Stimulated activated CD4-positive, alpha-beta T cell treated with anti-CD3 and anti-CD28 coated beads, Interleukin-1b, Interleukin-23, amount 100 ng/mL, for 24 hours (primary cell): ENCODE data around the gene JAKMIP1.

ENCODE experiments used
- DNase-seq, 4 experiments: peaks; one replicate each; pipeline ENCODE4 v3.0.0-alpha.2; 2020; ENCODE audit warnings: low read depth in 4 of 4, low spot score in 1 of 4

JAKMIP1 gene

DNA sequence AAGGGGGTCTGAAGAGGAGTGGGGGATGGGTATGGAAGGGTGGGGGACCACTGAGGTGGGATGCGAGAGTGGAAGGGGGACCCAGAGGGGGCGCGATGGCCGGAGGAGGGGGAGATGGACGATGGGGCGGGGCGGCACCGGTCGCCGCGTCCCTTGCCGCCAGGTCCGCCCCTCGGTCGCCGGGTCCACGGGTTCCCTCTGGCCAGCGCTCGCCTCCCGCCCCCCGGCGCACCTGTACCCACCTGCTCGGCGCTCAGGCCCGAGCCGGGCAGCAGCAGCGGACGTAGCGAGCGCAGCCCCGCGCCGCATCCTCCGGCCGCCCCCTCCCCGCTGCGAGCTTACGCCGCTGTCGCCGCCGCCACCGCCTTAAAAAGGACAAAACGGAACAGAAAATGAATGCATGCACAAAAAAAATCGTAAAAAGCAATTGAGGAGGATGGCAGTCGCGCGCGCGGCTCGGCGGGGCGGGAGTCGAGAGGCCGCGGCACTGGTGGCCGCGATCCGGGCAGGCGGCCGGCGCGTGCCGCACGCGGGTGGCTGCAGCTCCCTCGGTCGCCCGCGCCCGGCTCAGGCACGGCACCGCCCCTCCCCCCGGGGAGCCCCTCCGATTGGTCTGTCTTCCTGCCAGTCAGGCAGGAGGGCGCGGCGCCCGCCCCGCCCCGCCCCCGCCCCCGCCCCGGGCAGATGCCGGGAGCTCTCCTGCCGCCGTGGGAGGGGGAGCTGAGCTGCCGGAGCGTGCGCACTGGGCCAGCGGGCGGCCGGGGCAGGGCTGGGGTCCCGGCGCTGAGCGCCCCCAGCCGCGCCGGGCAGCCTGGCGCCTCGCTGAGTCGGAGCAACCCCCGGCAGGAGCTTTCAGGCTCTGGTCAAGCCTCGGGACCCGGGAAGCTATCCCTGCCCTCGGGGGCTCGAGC is at the start of gene JAKMIP1:
Gene JAKMIP1, minus strand, starts transcription at position 539 of the 911 bp plus-strand sequence. CDS start 87,699 bp downstream, outside the sequence.
- DNase-seq = peak; percentile 68 to 81 (median 74)

DNA sequence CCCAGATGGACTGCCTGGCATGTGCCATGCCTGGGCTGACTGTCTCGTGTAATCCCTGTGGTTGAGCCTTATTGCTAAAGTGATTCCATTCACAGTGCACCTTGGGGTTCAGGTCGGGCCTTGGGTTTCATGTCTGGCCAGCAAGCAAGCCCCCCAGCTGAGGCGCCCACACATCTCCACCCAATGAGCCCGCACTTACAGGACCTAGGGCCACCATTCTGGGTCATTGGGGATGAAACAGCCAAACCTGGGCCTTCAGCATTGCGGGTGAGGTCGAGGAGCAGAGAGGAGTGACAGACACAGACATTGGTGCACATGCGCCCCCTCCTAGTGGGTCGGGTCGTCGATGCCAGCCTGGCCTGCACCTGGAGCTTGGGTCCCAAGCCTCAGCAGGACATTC is 48.0 kb upstream of the JAKMIP1 start:
- DNase-seq = no peak

DNA sequence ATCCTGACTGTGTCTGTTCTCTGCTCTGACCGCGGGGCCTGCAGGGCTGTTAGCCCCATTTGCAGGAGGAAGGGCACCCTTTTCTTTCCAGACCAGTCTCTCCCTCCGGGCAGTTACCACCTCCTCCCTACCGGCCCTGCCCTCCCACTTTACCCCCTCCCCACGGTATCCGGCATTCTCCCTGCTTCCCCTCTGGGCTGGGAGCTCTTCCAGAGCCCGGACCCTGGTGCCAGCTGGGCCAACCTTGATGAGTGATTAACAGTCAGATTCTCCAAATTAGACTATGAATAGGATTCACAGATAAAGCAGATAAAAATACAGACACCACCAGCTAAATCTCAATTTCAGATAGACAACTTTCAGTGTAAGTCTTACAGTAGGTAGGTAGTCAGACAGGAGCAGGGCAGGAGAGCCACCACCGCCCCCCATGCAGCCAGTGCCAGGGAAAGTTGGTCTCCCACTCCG is 45.9 kb upstream of the JAKMIP1 start:
- DNase-seq = no peak

DNA sequence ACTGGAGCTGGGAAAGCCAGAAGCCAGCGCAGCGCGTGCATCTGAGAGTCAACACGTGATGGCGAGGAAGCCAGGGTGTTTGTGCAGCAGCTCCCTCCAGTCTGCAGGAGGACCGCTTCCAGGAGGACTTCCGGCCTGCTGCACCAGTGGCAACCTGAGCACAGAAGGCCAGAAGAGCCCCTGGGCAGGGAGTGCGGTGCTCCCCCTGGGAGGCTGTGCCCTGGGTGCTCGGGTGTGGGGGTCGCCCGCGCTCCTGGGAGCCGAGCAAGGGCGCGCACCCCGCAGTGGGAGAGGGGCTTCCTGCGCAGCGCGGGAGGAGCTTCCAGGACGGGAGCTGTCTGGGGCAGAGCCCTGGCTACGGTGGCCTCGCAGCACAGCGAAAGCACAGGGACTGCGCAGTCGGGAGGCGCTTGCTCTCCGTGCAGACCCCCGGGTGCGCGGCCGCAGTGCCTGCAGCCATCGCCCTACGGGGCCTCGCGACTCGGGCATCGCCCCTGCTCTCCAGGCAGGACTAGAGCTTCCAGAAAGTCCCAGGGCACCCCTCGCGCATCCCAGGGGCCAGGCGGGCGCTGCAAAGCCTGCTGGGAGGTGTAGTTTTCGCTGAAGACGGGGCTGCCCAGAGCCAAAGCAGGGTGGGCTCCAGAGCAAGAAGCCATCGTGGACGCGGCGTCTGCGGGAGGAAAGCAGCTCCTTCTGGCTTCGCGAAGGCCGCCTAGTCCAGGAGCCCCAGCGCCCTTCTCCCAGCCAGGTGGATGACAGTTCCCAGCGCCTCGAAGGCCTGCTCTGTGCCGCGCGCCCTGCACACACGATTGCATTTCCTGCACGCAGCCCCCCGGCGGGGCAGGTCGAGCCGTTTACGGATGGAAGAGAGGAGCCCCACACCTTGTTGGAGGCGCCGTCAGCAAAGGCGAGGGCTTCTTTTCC is 45.2 kb upstream of the JAKMIP1 start:
- no peak for DNase-seq

DNA sequence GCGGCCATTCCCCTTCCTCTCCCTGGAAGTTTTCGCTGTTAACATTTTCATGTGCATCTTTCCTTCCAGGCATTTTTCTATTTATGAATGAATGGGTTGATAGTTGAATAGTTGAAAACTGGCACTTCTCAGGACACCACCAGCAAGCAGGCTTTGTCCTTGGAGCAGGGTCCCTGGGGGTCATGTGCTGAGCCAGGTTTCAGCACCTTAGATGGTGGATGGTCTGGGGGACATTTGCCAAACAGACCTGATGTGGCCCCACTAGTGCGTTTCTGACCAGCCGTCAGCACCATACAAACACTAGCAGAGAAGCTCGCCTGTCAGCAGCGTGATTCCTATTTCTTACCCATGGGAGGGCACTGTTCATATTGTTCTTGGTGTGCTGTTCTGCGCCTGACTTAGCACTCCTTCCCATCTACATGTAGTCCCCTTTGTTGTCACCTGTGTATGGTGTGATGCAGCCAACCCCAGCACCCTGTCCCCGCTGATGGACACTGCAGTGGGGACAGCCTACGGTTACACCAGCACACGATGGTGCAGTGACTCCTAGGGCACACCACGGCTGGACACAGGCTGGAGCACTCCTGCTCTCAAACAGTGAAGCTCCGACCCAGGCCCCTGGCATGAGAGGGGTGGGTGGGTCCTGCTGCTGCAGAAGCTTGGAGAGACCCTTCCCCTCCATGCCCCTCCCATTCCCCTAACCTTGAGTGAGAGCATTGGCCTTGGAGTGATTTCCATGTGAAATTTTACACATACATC is 42.1 kb upstream of the JAKMIP1 start:
- DNase-seq = no peak

DNA sequence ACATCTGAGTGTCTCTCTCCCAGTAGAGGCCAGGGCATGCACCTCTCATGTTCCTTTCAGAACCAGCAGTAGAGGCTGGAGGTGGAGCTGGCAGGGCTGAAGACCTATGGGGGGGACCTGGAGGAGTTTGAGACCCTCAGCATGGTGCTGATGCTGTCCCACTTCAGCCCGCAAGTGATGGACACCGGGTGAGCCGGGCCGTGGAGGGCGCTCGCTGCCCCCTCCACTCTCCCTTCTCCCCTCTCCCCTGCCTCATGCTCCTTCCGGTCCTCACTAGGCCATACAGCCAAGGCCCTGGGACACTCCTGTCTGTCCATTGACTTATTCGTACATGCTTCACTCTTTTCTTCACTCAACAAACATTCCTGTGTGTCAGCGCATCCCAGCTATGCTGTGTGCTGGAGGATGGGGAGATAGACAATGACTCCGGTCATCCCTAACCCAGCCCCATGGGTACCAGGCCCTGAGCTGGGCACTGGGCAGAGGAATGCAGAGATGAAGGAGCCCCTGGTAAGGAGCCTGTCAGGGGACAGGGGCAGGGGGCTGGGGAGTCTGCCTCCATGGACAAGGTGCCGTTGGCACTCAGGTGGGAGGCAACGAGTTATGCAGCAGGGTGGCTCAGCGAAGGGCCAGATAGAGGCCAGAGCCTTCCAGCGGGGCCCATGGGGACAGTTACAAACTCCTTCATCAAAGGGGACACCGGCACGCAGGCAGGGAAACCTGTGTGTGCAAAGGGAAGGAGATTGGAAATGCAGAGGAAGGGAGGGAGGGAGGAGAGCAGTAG is 40.9 kb upstream of the JAKMIP1 start:
- DNase-seq = no peak

DNA sequence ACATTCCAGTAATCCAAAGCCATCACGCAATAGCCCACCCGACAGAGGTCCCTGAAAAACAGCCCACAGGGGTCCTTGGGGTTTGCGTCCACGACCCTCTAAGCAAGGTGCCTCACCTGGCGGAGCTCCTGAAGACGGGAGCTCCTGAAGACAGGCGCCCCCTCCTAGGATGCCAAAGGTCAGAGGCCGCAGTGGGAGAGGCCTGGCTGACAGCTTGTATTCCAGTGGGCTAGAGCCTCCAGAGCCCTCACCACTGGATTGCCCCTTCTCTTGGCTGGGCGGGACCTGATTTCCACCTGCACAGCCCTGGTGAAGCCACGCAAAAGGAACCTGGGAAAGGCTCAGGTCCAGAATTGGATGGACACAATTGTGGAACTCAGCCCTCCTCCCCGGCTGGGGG is 39.6 kb upstream of the JAKMIP1 start:
- DNase-seq = no peak

DNA sequence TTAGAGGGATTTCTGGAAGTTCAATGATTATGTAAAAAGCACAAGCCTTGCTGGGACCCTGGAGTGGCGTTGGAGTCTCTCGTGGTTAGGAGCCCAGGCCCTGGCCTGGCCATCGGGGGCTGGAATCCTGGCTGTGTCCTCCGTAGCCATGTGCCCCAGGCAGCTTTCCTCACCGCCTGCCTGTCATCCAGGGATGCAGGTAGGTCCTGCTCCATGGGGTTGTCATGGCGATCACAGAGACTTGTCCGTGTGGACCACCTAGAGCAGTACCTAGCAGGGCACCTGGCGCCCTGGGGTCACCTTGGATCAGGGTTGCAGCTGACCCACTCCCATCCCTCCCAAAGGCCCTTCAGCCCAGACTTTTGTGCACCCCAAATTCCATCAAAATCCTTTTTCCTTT is 39.1 kb upstream of the JAKMIP1 start:
- DNase-seq = no peak

DNA sequence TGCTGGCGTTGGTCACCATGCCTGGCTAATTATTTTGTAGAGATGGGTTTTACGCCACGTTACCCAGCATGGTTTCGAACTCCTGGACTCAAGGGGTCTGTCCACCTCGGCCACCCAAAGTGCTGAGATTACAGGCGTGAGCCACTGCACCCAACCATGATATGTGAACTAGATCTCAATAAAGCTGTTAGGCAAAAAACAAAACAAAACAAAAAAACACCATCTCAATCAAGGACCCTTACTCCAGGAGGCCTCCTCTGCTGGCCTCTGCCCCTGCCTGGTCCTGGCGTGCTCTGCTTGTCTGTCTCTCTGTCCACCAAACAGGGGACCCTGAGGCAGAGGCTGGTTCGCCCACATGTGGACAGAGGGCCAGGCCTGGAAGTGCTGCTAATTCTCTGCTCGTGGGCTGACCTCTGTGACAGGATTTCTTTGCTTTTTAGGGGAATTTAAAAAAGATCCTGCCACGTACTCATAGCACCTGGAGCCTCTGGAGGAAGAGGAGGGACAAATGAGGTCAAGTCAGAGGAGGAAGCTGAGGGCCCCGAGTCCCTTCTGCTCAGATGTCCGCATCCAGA is 36.6 kb upstream of the JAKMIP1 start:
- no peak for DNase-seq

DNA sequence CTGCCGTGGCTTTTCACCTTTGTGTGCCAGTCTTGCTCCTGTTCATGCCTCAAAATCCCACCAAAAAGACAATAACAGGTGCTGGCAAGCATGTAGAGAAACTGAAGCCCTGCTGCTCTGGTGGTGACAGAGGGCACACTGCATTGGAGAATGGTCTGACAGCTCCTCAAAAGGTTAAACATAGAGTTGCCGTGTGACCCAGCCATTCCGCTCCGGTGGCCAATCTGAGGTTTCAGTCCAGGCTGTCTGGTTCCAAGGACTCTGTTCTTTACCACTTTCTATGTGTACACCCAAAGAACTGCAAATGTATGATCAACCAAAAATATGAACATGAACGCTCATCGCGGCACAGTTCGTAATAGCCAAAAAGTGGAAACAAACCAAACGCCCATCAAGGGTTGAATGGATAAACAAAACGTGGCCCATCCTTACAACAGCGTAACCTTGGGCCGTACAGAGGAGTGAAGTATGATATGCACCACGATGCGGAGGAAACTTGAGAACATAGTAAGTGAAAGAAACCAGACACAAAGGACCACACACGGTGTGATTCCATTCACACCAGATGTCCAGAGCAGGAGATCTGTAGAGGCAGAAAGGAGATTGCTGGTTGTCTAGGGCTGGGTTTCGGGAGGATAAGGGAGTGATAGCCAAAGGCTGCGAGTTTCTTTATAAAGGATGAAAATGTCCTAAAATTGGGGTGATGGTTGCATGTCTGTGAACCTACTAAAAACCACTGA is 35.7 kb upstream of the JAKMIP1 start:
- DNase-seq = no peak

DNA sequence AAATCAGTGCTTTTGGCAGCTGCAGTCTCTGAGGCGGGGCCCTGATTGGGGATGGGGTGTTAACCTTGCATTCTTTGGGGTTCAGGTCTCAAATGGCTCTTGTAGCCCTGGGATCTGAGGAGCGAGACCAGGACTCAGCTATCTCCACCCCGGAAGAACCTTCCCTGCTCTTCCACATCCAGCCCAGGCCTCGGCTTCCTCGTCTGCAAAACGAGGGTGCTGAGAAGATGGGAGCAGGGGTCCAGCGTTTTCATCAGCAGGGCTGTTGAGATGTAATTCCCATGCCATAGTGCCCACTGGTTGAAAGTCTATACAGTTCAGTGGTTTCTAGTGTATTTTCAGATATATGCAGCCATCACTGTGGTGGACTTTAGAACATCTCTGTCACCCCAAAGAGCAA is 34.7 kb upstream of the JAKMIP1 start:
- DNase-seq = no peak

DNA sequence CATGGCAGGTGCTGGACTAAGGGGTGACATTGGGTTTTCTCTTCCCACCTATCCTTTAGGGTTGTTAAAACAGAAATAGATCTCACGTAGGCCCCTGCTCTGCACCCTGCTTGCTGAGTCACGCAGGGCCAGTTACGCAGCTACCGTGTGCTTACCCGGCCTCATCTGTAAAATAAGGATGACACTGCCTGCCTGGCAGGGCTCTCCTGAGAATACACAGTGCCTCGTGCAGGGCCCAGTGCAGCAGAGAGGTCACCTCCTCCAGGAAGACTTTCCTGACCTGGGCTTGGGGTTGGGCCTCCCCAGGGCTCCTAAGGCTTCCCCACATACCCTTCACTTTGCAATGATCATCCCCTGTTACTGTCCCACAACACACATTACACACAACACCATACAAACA is 33.6 kb upstream of the JAKMIP1 start:
- DNase-seq = no peak

DNA sequence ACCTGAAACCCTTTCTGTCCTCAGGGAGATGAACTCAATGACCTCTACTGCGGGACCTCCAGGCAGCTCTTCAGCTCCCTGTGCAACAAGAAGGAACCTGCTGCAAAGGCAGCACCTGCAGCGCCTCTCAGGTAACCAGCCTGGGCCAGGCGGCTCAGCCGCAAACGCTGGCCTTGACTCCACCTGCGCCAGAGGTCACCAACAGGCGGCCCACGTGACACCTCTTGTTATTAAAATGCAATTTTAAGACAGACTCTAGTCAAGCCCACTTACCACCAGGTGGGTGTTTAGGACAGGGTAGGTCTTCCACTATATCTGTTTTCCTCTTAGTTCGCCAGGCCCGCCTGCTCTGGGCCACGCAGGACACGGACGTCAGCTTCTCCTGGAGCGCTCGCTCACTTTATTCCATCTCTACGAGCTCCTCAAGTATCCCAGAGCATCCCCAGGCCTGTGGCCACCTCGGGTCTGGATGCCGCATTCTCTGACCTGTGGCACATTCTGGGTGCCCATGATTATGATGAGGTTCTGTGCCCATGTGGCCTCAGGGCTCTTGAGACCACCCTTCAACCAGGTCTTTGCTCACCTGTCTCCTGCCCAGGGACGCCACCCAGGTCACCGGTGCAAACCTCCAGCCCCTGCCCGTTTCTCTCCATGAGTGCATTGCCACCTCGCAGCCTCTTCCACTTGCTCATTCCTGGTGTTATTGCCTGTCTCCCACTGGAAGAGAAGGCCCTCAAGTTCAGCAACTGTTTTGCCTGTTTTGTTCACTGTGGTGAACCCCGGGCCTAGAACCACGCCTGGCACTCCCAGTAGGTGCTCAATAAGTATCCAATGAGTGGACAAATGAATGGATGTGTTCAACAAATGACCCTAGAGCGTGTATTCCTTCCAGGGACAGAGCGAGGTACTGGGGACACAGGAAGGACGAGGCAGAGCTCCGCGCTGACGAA is 32.8 kb upstream of the JAKMIP1 start:
- no peak for DNase-seq

DNA sequence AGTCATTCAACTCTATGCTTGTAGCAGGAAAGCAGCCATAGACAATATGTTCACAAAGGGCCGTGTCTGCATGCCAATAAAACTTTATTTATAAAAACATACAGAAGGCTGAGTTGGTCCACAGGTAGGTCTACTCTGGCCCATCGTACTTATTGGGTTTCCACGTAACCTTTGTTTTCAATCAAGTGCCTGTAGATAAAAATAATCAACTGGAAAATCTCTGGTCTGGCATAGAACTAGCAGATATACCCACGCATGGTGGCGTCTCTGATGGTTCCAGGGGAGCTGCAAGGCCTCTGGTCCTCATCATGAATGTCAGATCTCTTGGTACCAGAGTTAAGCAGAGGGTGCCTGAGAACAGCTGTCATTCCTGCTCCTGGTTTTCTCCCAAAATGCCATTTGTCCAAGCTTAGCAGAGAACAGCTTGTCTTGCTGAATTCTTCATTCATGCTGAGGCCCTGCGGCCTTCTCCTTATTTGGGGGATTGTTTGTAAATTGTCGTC is 31.4 kb upstream of the JAKMIP1 start:
- DNase-seq = no peak

DNA sequence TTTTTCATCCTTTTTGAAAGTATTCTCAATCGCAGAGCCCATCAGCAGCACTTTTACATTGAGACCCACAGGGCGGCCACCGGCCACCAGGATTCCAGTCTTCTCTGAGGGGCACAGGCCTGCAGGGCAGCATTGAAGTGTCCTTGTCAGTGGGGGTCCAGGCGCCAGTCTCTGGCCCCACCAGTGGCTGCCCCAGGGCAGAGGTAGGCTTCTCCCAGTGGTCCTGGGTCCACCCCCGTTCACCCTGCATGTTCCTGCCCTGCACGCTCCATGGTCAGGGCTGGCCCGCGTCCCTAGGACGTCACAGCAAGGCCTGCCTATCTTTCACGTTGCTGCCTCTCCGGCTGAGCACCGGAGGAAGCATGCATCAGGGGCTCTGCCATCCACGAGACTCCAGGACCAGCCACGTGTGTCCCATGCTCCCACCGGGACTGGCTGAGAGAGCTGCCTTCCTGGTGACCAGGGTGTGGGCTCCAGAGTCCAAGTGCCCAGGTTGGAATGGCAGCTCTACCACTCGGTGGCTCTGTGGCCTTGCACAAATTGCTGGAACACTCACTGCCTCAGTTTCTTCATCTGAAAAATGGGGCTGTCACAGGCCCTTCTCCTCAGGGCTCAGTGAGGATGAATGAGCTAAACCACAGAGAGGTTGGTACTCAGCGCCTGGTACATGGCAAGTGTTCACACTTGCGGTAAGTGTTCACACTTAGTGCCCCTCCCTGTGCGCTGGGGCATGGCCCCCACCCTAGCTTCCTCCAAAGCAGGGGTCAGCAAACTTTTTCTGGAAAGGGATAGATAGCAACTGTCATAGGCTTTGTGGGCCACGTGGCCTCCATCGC is 30.7 kb upstream of the JAKMIP1 start:
- DNase-seq = no peak

DNA sequence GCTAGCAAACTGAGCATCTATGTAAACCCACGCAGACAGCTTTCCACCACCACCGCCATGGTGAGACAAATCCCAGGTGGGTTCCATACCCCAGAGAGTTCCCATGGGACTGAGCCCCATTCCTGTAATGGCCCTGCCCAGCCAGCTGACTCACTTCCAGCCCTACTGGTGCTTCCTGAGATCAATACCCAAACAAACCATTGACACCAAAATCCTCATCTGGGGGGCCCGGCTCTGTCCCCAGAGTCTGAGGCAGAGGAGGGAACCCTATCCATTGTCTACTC is 30.1 kb upstream of the JAKMIP1 start:
- no peak for DNase-seq
